ENCODE results near the gene EXD3. TPM values are rescaled to one million over a fixed set of nuclear protein-coding genes. Genes with fewer than 3 reads are reported as not detected.
A peak's percentile ranks its signal among the peaks of the same experiment; 100 is the strongest.

The EXD3 gene
- total and polyA plus RNA-seq, 9 of the 15 experiments (the other 6 are each of a cell fraction or from before 2014, with no cell fraction given) = 0.29 to 12.5 (median 3.9) TPM

GRCh38 chr9:137294091-137294680 lies 128.8 kb downstream of the EXD3 start (continued):
- TF ChIP-seq KDM5B (IDR thresholded peaks at IDR 0.05; ENCODE audit: insufficient replicate concordance, low read depth, low read length) = no peak
- no peak for TF ChIP-seq POU5F1 (IDR thresholded peaks at IDR 0.05; ENCODE audit: borderline replicate concordance, low read depth, low read length, partially characterized antibody)
- no peak for TF ChIP-seq HDGF (IDR thresholded peaks at IDR 0.05)
- TF ChIP-seq ARNT (IDR thresholded peaks at IDR 0.05) = peak in 1 of 2 experiments; percentile 49; a peak in 1 of 4 replicates

- ChIA-PET CTCF (ENCODE audit: low intra/inter-chr PET ratio) (no interaction called here), POLR2A (interaction anchor here (0.7 kb wide), 1 partner anchor 244 kb away, joined by 3 read pairs; no protein-coding TSS in a partner anchor)
- FAIRE-seq = no peak
- peaks cover 9 to 41% of the 10 kb centered on the region in 2 experiments; a peak in 4 of 5 replicates for H3K4me1 ChIP-seq (replicated peaks in 1 of 2; ENCODE audit: control insufficient read depth in 2 of 2, insufficient read depth in 2 of 2, low read length in 2 of 2)
- no peaks in the 10 kb centered on the region for H3K27me3 ChIP-seq (ENCODE audit: control insufficient read depth in 2 of 2, insufficient read depth in 2 of 2, low read length in 2 of 2)
- 83% methylated on average over 26 of the region's 29 CpGs for WGBS (ENCODE audit: insufficient coverage, low coverage, missing lambda C conversion rate)
- H2AFZ ChIP-seq (ENCODE audit: low read depth, low read length) = peak overlapping the region; percentile 74
- no peak for DNase-seq (ENCODE audit: extremely low read depth in 1 of 4, low spot score in 3 of 4)
- H3K4me2 ChIP-seq (ENCODE audit: insufficient read depth, low read length) = 0 out of 2 replicates have a peak overlapping the region, but pooled peaks have one; percentile 3
- H3K9ac ChIP-seq (ENCODE audit: insufficient read depth in 1 of 2, low read depth in 2 of 2, low read length in 2 of 2) = no peak overlapping the region
- H3K79me2 ChIP-seq (ENCODE audit: control insufficient read depth, insufficient read depth, low read length) = no peaks in the 10 kb centered on the region
- H3K27ac ChIP-seq (ENCODE audit: extremely low read depth, low read depth, low read length) = no peak overlapping the region
- no peaks in the 10 kb centered on the region; the same call in 1 of the 2 replicates for H4K20me1 ChIP-seq (replicated peaks; ENCODE audit: control insufficient read depth, insufficient read depth, low read length)
- H3K4me3 ChIP-seq = no peak overlapping the region
- no peak for ATAC-seq
- peaks cover 5% of the 10 kb centered on the region; the same call in 1 of the 3 replicates for H3K36me3 ChIP-seq (ENCODE audit: control insufficient read depth, insufficient read depth, low read length)
- in situ Hi-C loops (cut with MboI) = loop anchor here (5.0 kb wide), 1 partner anchor 234 kb away; no protein-coding TSS in a partner anchor
- 0 out of 2 replicates have a peak, but pooled peaks cover 1% of the 10 kb centered on the region for H3K9me3 ChIP-seq (replicated peaks; ENCODE audit: control insufficient read depth, insufficient read depth, low read depth, low read length)
- intact Hi-C loops (cut with micrococcal nuclease) = no loop called here
- H3K9me1 ChIP-seq (ENCODE audit: control insufficient read depth, insufficient read depth, low read length) = no peaks in the 10 kb centered on the region
- BruUV-seq (replicated peaks) = no TSS peak
- TF ChIP-seq SMAD3 (CRISPR knock-in tag; conservative IDR thresholded peaks at IDR 0.05) (no peak), POLR3A (IDR thresholded peaks at IDR 0.05; ENCODE audit: borderline replicate concordance, extremely low read depth, insufficient read depth, insufficient read length) (no peak), MEF2A (IDR thresholded peaks at IDR 0.05; ENCODE audit: control insufficient read depth, low read depth, low read length) (no peak), NR2C2 (CRISPR knock-in tag; IDR thresholded peaks at IDR 0.05) (no peak), NR2C2 (tag; IDR thresholded peaks at IDR 0.05) (no peak), FOXA1 (IDR thresholded peaks at IDR 0.05; ENCODE audit: borderline replicate concordance) (no peak), ZNF511 (CRISPR knock-in tag; IDR thresholded peaks at IDR 0.05) (no peak), USF1 (CRISPR knock-in tag; IDR thresholded peaks at IDR 0.05) (no peak), ATF6 (CRISPR knock-in tag; IDR thresholded peaks at IDR 0.05) (no peak), ZNF449 (CRISPR knock-in tag; IDR thresholded peaks at IDR 0.05) (no peak), ELF4 (CRISPR knock-in tag; IDR thresholded peaks at IDR 0.05) (no peak)
Measured at GRCh38 chr9:137293482-137294090, 129.4 kb downstream of the EXD3 start.
